Loucy (cell line): Measurements from ENCODE around the gene ZNF185.

Source experiments
- H2AFZ ChIP-seq: fragments of 200-600 bp; sonication (generic); 2 replicates; pipeline ENCODE4 v1.6.0; 2016; ENCODE audit warnings: antibody characterized with exemption, mild to moderate bottlenecking, low read length, moderate library complexity
- H3F3A ChIP-seq: fragments of 200-600 bp; 2 replicates; pipeline ENCODE4 v1.6.0; 2016; ENCODE audit warnings: antibody characterized with exemption, low read depth, mild to moderate bottlenecking
- H3K27me3 ChIP-seq: fragments of 200-600 bp; sonication (generic); 2 replicates; pipeline ENCODE4 v1.6.1; 2014; ENCODE audit warnings: low read length, mild to moderate bottlenecking; ENCODE audit not compliant: insufficient read depth, poor library complexity, severe bottlenecking
- H3K36me3 ChIP-seq: fragments of 200-600 bp; sonication (generic); 2 replicates; pipeline ENCODE4 v1.6.1; 2016; ENCODE audit warnings: low read length; ENCODE audit not compliant: insufficient read depth
- H3K4me1 ChIP-seq: fragments of 200-600 bp; sonication (generic); 2 replicates; pipeline ENCODE4 v1.5.1; 2014; ENCODE audit warnings: low read length, mild to moderate bottlenecking; ENCODE audit not compliant: insufficient read depth, poor library complexity, severe bottlenecking
- H3K4me2 ChIP-seq: fragments of 200-600 bp; sonication (generic); 2 replicates; pipeline ENCODE4 v1.6.0; 2014; ENCODE audit warnings: antibody characterized with exemption, low read length, low read depth, mild to moderate bottlenecking; ENCODE audit not compliant: poor library complexity, severe bottlenecking
- H3K4me3 ChIP-seq: fragments of 200-600 bp; sonication (generic); 2 replicates; pipeline ENCODE4 v1.5.1; 2014; ENCODE audit warnings: low read length, mild to moderate bottlenecking, mixed read lengths; ENCODE audit not compliant: poor library complexity, severe bottlenecking
- H3K79me2 ChIP-seq: fragments of 200-600 bp; sonication (generic); 2 replicates; pipeline ENCODE4 v1.6.1; 2014; ENCODE audit warnings: low read length; ENCODE audit not compliant: insufficient read depth
- H3K9ac ChIP-seq: fragments of 200-600 bp; sonication (generic); 2 replicates; pipeline ENCODE4 v1.6.0; 2014; ENCODE audit warnings: mild to moderate bottlenecking, low read depth, low read length, moderate library complexity; ENCODE audit not compliant: poor library complexity, severe bottlenecking
- H3K9me2 ChIP-seq: fragments of 200-600 bp; sonication (generic); replicated peaks from 2 replicates; pipeline ENCODE4 v1.6.1; 2016; ENCODE audit warnings: low read depth, low read length, mixed read lengths
- H3K9me3 ChIP-seq: fragments of 200-600 bp; sonication (generic); 2 replicates; pipeline ENCODE4 v1.6.1; 2014; ENCODE audit warnings: mild to moderate bottlenecking, antibody characterized with exemption, low read length, low read depth; ENCODE audit not compliant: insufficient read depth
- H4K20me1 ChIP-seq: fragments of 200-600 bp; sonication (generic); 2 replicates; pipeline ENCODE4 v1.6.0; 2014; ENCODE audit warnings: antibody characterized with exemption, low read length, mild to moderate bottlenecking; ENCODE audit not compliant: insufficient read depth, poor library complexity, severe bottlenecking
- CTCF ChIP-seq: fragments of 200-600 bp; sonication (generic); conservative IDR thresholded peaks from 2 replicates; pipeline ENCODE4 v1.5.1; 2014; ENCODE audit warnings: mild to moderate bottlenecking, antibody characterized with exemption, low read length
- EZH2phosphoT487 ChIP-seq: fragments of 200-600 bp; IDR thresholded peaks from 2 replicates; pipeline ENCODE4 v1.6.1; 2018; ENCODE audit warnings: antibody characterized with exemption, mild to moderate bottlenecking, moderate library complexity, borderline replicate concordance

Gene ZNF185

GRCh38 chrX:152902502-152902820, 4.6 kb downstream of the ZNF185 start:
- Histone ChIP-seq H3K4me1 (no peaks in the 10 kb centered on the region), H3K9me2 (no peaks in the 10 kb centered on the region), H3K9ac (no peak overlapping the region), H4K20me1 (no peaks in the 10 kb centered on the region), H3K27me3 (no peaks in the 10 kb centered on the region), H3F3A (no peaks in the 10 kb centered on the region), H3K4me2 (no peak overlapping the region), H3K4me3 (no peak overlapping the region), H3K9me3 (no peaks in the 10 kb centered on the region), H3K36me3 (no peaks in the 10 kb centered on the region), H2AFZ (no peak overlapping the region), H3K79me2 (no peaks in the 10 kb centered on the region)
- TF ChIP-seq EZH2phosphoT487 = no peak
- no peak for TF ChIP-seq CTCF

GRCh38 chrX:152903589-152903988, 5.7 kb downstream of the ZNF185 start:
- H3K27me3 ChIP-seq = no peaks in the 10 kb centered on the region
- no peaks in the 10 kb centered on the region for H3K9me2 ChIP-seq
- no peaks in the 10 kb centered on the region for H3F3A ChIP-seq
- no peak overlapping the region for H3K9ac ChIP-seq
- H3K4me1 ChIP-seq = no peaks in the 10 kb centered on the region
- no peak overlapping the region for H3K4me2 ChIP-seq
- TF ChIP-seq EZH2phosphoT487 = no peak
- TF ChIP-seq CTCF = no peak
- H3K36me3 ChIP-seq = no peaks in the 10 kb centered on the region
- no peak overlapping the region for H3K4me3 ChIP-seq
- H3K79me2 ChIP-seq = no peaks in the 10 kb centered on the region
- H3K9me3 ChIP-seq = no peaks in the 10 kb centered on the region
- no peak overlapping the region for H2AFZ ChIP-seq
- H4K20me1 ChIP-seq = no peaks in the 10 kb centered on the region

GRCh38 chrX:152904151-152905080, 6.5 kb downstream of the ZNF185 start:
- no peaks in the 10 kb centered on the region for H3F3A ChIP-seq
- no peaks in the 10 kb centered on the region for H4K20me1 ChIP-seq
- H3K4me2 ChIP-seq = no peak overlapping the region
- H3K4me1 ChIP-seq = no peaks in the 10 kb centered on the region
- H3K4me3 ChIP-seq = no peak overlapping the region
- peak; percentile 66 for TF ChIP-seq CTCF
- no peak for TF ChIP-seq EZH2phosphoT487
- H3K79me2 ChIP-seq = no peaks in the 10 kb centered on the region
- peak overlapping the region; percentile 80; the same call in 1 of the 2 replicates for H2AFZ ChIP-seq
- no peak overlapping the region for H3K9ac ChIP-seq
- H3K9me2 ChIP-seq = no peaks in the 10 kb centered on the region
- no peaks in the 10 kb centered on the region for H3K27me3 ChIP-seq
- no peaks in the 10 kb centered on the region for H3K36me3 ChIP-seq
- H3K9me3 ChIP-seq = no peaks in the 10 kb centered on the region
